Hepatocyte (in vitro differentiated cells): ENCODE results near the gene WHAMM. TPM values are rescaled to one million over a fixed set of nuclear protein-coding genes. Genes with fewer than 3 reads are reported as not detected.

Source experiments
- DNase-seq: peaks from one replicate; pipeline ENCODE4 v3.0.0-alpha.2; 2016; ENCODE audit warnings: low spot score
- H2AFZ ChIP-seq: fragments of 200-600 bp; sonication (generic); 2 replicates; pipeline ENCODE4 v1.6.0; 2016; ENCODE audit warnings: antibody characterized with exemption, mild to moderate bottlenecking
- H3K27ac ChIP-seq: fragments of 200-600 bp; sonication (generic); 2 replicates; pipeline ENCODE4 v1.5.1; 2016; ENCODE audit warnings: mild to moderate bottlenecking
- H3K27me3 ChIP-seq: fragments of 200-600 bp; sonication (generic); 2 replicates; pipeline ENCODE4 v1.6.1; 2016
- H3K36me3 ChIP-seq: fragments of 200-600 bp; sonication (generic); replicated peaks from 2 replicates; pipeline ENCODE4 v1.5.1; 2016; ENCODE audit warnings: low read depth; ENCODE audit not compliant: insufficient read depth
- H3K4me1 ChIP-seq: fragments of 200-600 bp; sonication (generic); 2 replicates; pipeline ENCODE4 v1.5.1; 2016; ENCODE audit warnings: mild to moderate bottlenecking, moderate library complexity; ENCODE audit not compliant: insufficient read depth
- H3K4me2 ChIP-seq: fragments of 200-600 bp; sonication (generic); 2 replicates; pipeline ENCODE4 v1.6.0; 2016
- H3K4me3 ChIP-seq: fragments of 200-600 bp; sonication (generic); 2 replicates; pipeline ENCODE4 v1.5.1; 2016; ENCODE audit warnings: mild to moderate bottlenecking
- H3K79me2 ChIP-seq: fragments of 200-600 bp; sonication (generic); 2 replicates; pipeline ENCODE4 v1.6.0; 2017; ENCODE audit warnings: mild to moderate bottlenecking
- H3K9me2 ChIP-seq: fragments of 200-600 bp; sonication (generic); replicated peaks from 2 replicates; pipeline ENCODE4 v1.6.0; 2017; ENCODE audit warnings: mild to moderate bottlenecking; ENCODE audit not compliant: insufficient read depth
- H3K9me3 ChIP-seq: fragments of 200-600 bp; sonication (generic); 2 replicates; pipeline ENCODE4 v1.5.1; 2016; ENCODE audit warnings: low read depth, mild to moderate bottlenecking
- H4K20me1 ChIP-seq: fragments of 200-600 bp; sonication (generic); 2 replicates; pipeline ENCODE4 v1.6.0; 2016; ENCODE audit warnings: mild to moderate bottlenecking; ENCODE audit not compliant: insufficient read depth, poor library complexity, severe bottlenecking
- CTCF ChIP-seq: fragments of 200-600 bp; sonication (generic); IDR thresholded peaks from 2 replicates; pipeline ENCODE4 v1.5.1; 2016; ENCODE audit warnings: antibody characterized with exemption, mild to moderate bottlenecking; ENCODE audit not compliant: poor library complexity
- EZH2 ChIP-seq: fragments of 200-600 bp; sonication (generic); IDR thresholded peaks from 2 replicates; pipeline ENCODE4 v1.6.1; 2016; ENCODE audit warnings: antibody characterized with exemption, mild to moderate bottlenecking, borderline replicate concordance
- EZH2phosphoT487 ChIP-seq: fragments of 200-600 bp; sonication (generic); IDR thresholded peaks from one replicate; pipeline ENCODE4 v1.6.1; 2018; ENCODE audit warnings: antibody characterized with exemption, mild to moderate bottlenecking, low read depth, moderate library complexity; ENCODE audit not compliant: unreplicated experiment, severe bottlenecking
- WGBS: methylation state at CpG from one replicate; pipeline ENCODE4 v1.1.6; 2016; ENCODE audit warnings: low lambda C conversion rate; ENCODE audit errors: missing lambda C conversion rate; 5-methylcytosine and 5-hydroxymethylcytosine counted together
- polyA plus RNA-seq: library from polyadenylated mRNA; unstranded; fragments of >200 nt; fragmentation: Nextera tagmentation; extraction: Ambion mirVana; gene quantifications from 2 replicates; pipeline ENCODE4 v1.2.1, GENCODE V29; 2016
- total RNA-seq: library from RNA; depleted of rRNA; stranded (reverse); fragments of >200 nt; gene quantifications from 2 replicates; pipeline ENCODE4 v1.2.3, GENCODE V29; 2014

The WHAMM gene
- 5.3 and 5.8 TPM in 2 replicates for total RNA-seq
- 6.5 and 8.0 TPM in 2 replicates for polyA plus RNA-seq

GRCh38 chr15:82809308-82810060 is at the start of gene WHAMM:
TSS of gene WHAMM (plus strand) at chr15:82809628. CDS start at chr15:82809727, 99 bp downstream.
- WGBS = 1% methylated on average over 29 of the region's 67 CpGs
- Histone ChIP-seq H3K79me2 (peaks cover 40% of the 10 kb centered on the region), H4K20me1 (peaks cover 23% of the 10 kb centered on the region), H3K4me1 (peaks cover 8% of the 10 kb centered on the region), H3K9me3 (no peaks in the 10 kb centered on the region), H3K4me3 (peak within 1 kb of the TSS; percentile 59), H3K9me2 (no peaks in the 10 kb centered on the region), H3K36me3 (no peaks in the 10 kb centered on the region), H3K27ac (peak within 1 kb of the TSS; percentile 99), H2AFZ (peak within 1 kb of the TSS; percentile 64), H3K27me3 (no peaks in the 10 kb centered on the region), H3K4me2 (peak within 1 kb of the TSS; percentile 75)
- peak; percentile 23 for TF ChIP-seq CTCF
- TF ChIP-seq EZH2phosphoT487 = no peak
- DNase-seq = peak; percentile 99

GRCh38 chr15:82763361-82764116 is 45.9 kb upstream of the WHAMM start:
- DNase-seq = no peak
- TF ChIP-seq EZH2phosphoT487 (no peak), CTCF (no peak), EZH2 (no peak)
- Histone ChIP-seq H3K27me3 (no peaks in the 10 kb centered on the region), H3K79me2 (no peaks in the 10 kb centered on the region), H3K9me2 (no peaks in the 10 kb centered on the region), H3K36me3 (no peaks in the 10 kb centered on the region), H3K4me2 (no peak overlapping the region), H3K9me3 (no peaks in the 10 kb centered on the region), H4K20me1 (no peaks in the 10 kb centered on the region), H3K4me3 (no peak overlapping the region), H2AFZ (no peak overlapping the region), H3K4me1 (no peaks in the 10 kb centered on the region), H3K27ac (no peak overlapping the region)
- 88% methylated on average over 7 of the region's 7 CpGs for WGBS

DNA sequence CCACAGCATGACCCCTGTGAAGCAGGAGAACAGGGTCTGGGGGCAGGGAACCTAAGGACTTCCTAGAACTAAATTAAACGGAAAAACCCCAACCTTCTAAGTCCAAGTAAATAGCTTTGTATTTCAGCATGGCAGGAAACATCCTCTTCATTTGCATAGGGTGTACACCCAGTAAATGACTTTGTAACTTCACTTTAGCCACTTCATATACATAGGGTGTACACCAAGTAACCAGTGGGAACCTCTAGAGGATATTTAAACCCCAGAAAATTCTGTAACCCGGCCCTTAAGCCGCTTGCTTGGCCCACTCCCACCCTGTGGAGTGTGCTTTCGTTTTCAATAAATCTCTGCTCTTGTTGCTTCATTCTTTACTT is 45.3 kb upstream of the WHAMM start:
- no peaks in the 10 kb centered on the region for H3K9me2 ChIP-seq
- WGBS = 97% methylated on average over 4 of the region's 4 CpGs

More for the DNA sequence above, 45.3 kb upstream of the WHAMM start:
- Histone ChIP-seq H3K9me3 (no peaks in the 10 kb centered on the region), H4K20me1 (no peaks in the 10 kb centered on the region), H3K4me2 (no peak overlapping the region), H3K27ac (no peak overlapping the region), H3K27me3 (no peaks in the 10 kb centered on the region), H3K79me2 (no peaks in the 10 kb centered on the region), H3K4me3 (no peak overlapping the region), H3K4me1 (no peaks in the 10 kb centered on the region), H3K36me3 (no peaks in the 10 kb centered on the region), H2AFZ (no peak overlapping the region)
- TF ChIP-seq CTCF (no peak), EZH2phosphoT487 (no peak), EZH2 (no peak)
- no peak for DNase-seq
